PC-3 (cell line): ENCODE measurements around the gene TSGA10IP. TPM values are rescaled to one million over a fixed set of nuclear protein-coding genes. Genes with fewer than 3 reads are reported as not detected.

Experiments
- ATAC-seq: fragments of 200-7000 bp; cut with Tn5 transposase; 2 replicates; pipeline ENCODE4 v1.9.1; 2020; ENCODE audit warnings: mild to moderate bottlenecking, moderate library complexity
- BruUV-seq: library from RNA; stranded (reverse); fragments of 400-500 nt; replicated peaks from 2 replicates; lab custom pipeline; 2021; lab: Mats Ljungman, UMichigan
- CTCF ChIA-PET: fragments of 300-600 bp; sonication (Branson Sonifier 250); formaldehyde crosslinking; loops from one replicate; lab custom pipeline; 2022; ENCODE audit warnings: antibody characterized with exemption; lab: Charles Lee
- POLR2A ChIA-PET: fragments of 300-600 bp; sonication (Branson Sonifier 250); formaldehyde crosslinking; loops from one replicate; lab custom pipeline; 2022; ENCODE audit warnings: antibody characterized with exemption; ENCODE audit not compliant: unreplicated experiment; lab: Charles Lee
- DNase-seq: peaks from one replicate; pipeline ENCODE4 v3.0.0-alpha.2; 2015
- H2AFZ ChIP-seq: fragments of 300-600 bp; sonication (generic); 2 replicates; pipeline ENCODE4 v1.6.0; 2016; ENCODE audit warnings: antibody characterized with exemption, low read length
- H3F3A ChIP-seq: fragments of 300-600 bp; sonication (generic); one replicate; pipeline ENCODE4 v1.6.0; 2017; ENCODE audit warnings: antibody characterized with exemption, low read length, control low read depth, mild to moderate bottlenecking; ENCODE audit not compliant: unreplicated experiment
- H3K27ac ChIP-seq: fragments of 300-600 bp; sonication (generic); 2 replicates; pipeline ENCODE4 v1.5.1; 2016; ENCODE audit warnings: mild to moderate bottlenecking, low read length
- H3K27me3 ChIP-seq: fragments of 300-600 bp; sonication (generic); 2 replicates; pipeline ENCODE4 v1.6.1; 2016; ENCODE audit warnings: low read length, mixed read lengths
- H3K36me3 ChIP-seq: fragments of 300-600 bp; sonication (generic); 2 replicates; pipeline ENCODE4 v1.6.1; 2016; ENCODE audit warnings: low read depth, mixed run types, low read length, mixed read lengths
- H3K4me1 ChIP-seq: fragments of 300-600 bp; sonication (generic); 2 replicates; pipeline ENCODE4 v1.5.1; 2016; ENCODE audit warnings: low read length; ENCODE audit not compliant: insufficient read depth
- H3K4me2 ChIP-seq: fragments of 300-600 bp; sonication (generic); 2 replicates; pipeline ENCODE4 v1.6.0; 2016; ENCODE audit warnings: low read length
- H3K4me3 ChIP-seq: fragments of 300-600 bp; sonication (generic); 2 replicates; pipeline ENCODE4 v1.5.1; 2016; ENCODE audit warnings: mild to moderate bottlenecking, low read length, mixed read lengths
- H3K79me2 ChIP-seq: fragments of 300-600 bp; sonication (generic); 2 replicates; pipeline ENCODE4 v1.6.1; 2017; ENCODE audit warnings: low read length, mixed read lengths
- H3K9ac ChIP-seq: fragments of 300-600 bp; sonication (generic); 2 replicates; pipeline ENCODE4 v1.6.0; 2016; ENCODE audit warnings: mild to moderate bottlenecking, low read length
- H3K9me2 ChIP-seq: fragments of 300-600 bp; sonication (generic); replicated peaks from 2 replicates; pipeline ENCODE4 v1.6.1; 2016; ENCODE audit warnings: mixed run types, low read length, mixed read lengths
- H3K9me3 ChIP-seq: fragments of 300-600 bp; sonication (generic); 2 replicates; pipeline ENCODE4 v1.6.1; 2016; ENCODE audit warnings: low read length, mixed read lengths
- H4K20me1 ChIP-seq: fragments of 300-600 bp; sonication (generic); 2 replicates; pipeline ENCODE4 v1.6.1; 2016; ENCODE audit warnings: low read length, mixed read lengths
- CTCF ChIP-seq: fragments of 300-600 bp; sonication (generic); conservative IDR thresholded peaks from 2 replicates; pipeline ENCODE4 v1.5.1; 2017; ENCODE audit warnings: antibody characterized with exemption, low read depth, mild to moderate bottlenecking, low read length
- EZH2 ChIP-seq: fragments of 300-600 bp; sonication (generic); IDR thresholded peaks from one replicate; pipeline ENCODE4 v1.6.1; 2017; ENCODE audit warnings: antibody characterized with exemption, mild to moderate bottlenecking, low read length; ENCODE audit not compliant: unreplicated experiment
- EZH2phosphoT487 ChIP-seq: fragments of 300-600 bp; sonication (generic); IDR thresholded peaks from 2 replicates; pipeline ENCODE4 v1.6.1; 2018; ENCODE audit warnings: mild to moderate bottlenecking, antibody characterized with exemption, low read length, borderline replicate concordance
- intact Hi-C: fragments of 100-400 bp; cut with micrococcal nuclease; formaldehyde crosslinking; loops from 2 replicates; pipeline ENCODE4 v1.9.0; 2023
- total RNA-seq: library from RNA; depleted of rRNA; stranded (reverse); fragments of >200 nt; gene quantifications from 2 replicates; pipeline ENCODE4 v1.2.3, GENCODE V29; 2014

The TSGA10IP gene
- total RNA-seq, 1 experiment from 2014 or later: not detected

GRCh38 chr11:65922565-65922964 is 22.7 kb upstream of the TSGA10IP start:
- Histone ChIP-seq H3K27me3 (no peaks in the 10 kb centered on the region), H3K9me2 (no peaks in the 10 kb centered on the region), H3K4me2 (no peak overlapping the region), H3K36me3 (peaks cover 17% of the 10 kb centered on the region; the same call in 1 of the 2 replicates), H3F3A (peaks cover 3% of the 10 kb centered on the region), H3K79me2 (peaks cover 43% of the 10 kb centered on the region), H3K27ac (no peak overlapping the region), H3K9ac (no peak overlapping the region), H3K4me1 (peaks cover 16% of the 10 kb centered on the region), H3K4me3 (no peak overlapping the region), H3K9me3 (no peaks in the 10 kb centered on the region), H2AFZ (no peak overlapping the region), H4K20me1 (0 out of 2 replicates have a peak, but pooled peaks cover 6% of the 10 kb centered on the region)
- no TSS peak for BruUV-seq
- DNase-seq: no peak
- CTCF ChIA-PET: interaction anchor here (0.6 kb wide), 1 partner anchor 15 kb away, joined by 5 read pairs; no protein-coding TSS in a partner anchor
- intact Hi-C loops: no loop called here
- POLR2A ChIA-PET: no interaction called here
- ATAC-seq: no peak
- TF ChIP-seq EZH2phosphoT487 (no peak), EZH2 (no peak), CTCF (no peak)

- CTCF ChIA-PET: interaction anchor here (0.6 kb wide), 1 partner anchor 29 kb away, joined by 5 read pairs; no protein-coding TSS in a partner anchor
- intact Hi-C loops: no loop called here
- H2AFZ ChIP-seq: no peak overlapping the region
- DNase-seq (no peak), ATAC-seq (no peak)
- no TSS peak for BruUV-seq
- H3K4me1 ChIP-seq: peaks cover 7% of the 10 kb centered on the region
- H3K4me2 ChIP-seq: no peak overlapping the region
- H3K9me3 ChIP-seq: no peaks in the 10 kb centered on the region
- H3F3A ChIP-seq: peaks cover 3% of the 10 kb centered on the region
- H3K4me3 ChIP-seq: no peak overlapping the region
- no peak overlapping the region for H3K27ac ChIP-seq
- H3K9me2 ChIP-seq: no peaks in the 10 kb centered on the region
- TF ChIP-seq EZH2phosphoT487 (no peak), CTCF (no peak), EZH2 (no peak)
- H3K79me2 ChIP-seq: peaks cover 19% of the 10 kb centered on the region
- POLR2A ChIA-PET: no interaction called here
- 0 out of 2 replicates have a peak, but pooled peaks cover 6% of the 10 kb centered on the region for H4K20me1 ChIP-seq
- H3K9ac ChIP-seq: no peak overlapping the region
- H3K27me3 ChIP-seq: no peaks in the 10 kb centered on the region
- peaks cover 17% of the 10 kb centered on the region; the same call in 1 of the 2 replicates for H3K36me3 ChIP-seq
These were observed 19.9 kb upstream of the TSGA10IP start for GRCh38 chr11:65925397-65925796.

GRCh38 chr11:65927904-65928397 is 17.3 kb upstream of the TSGA10IP start:
- DNase-seq: no peak
- no peaks in the 10 kb centered on the region for H3K27me3 ChIP-seq
- no peak overlapping the region for H3K4me3 ChIP-seq
- CTCF ChIA-PET: no interaction called here
- H3K9me2 ChIP-seq: no peaks in the 10 kb centered on the region
- H3K9ac ChIP-seq: no peak overlapping the region
- no peaks in the 10 kb centered on the region for H3K9me3 ChIP-seq
- no TSS peak for BruUV-seq
- no peaks in the 10 kb centered on the region for H3K79me2 ChIP-seq
- H2AFZ ChIP-seq: no peak overlapping the region
- H4K20me1 ChIP-seq: no peaks in the 10 kb centered on the region
- POLR2A ChIA-PET: interaction anchor here (0.6 kb wide), 1 partner anchor 78 kb away, joined by 7 read pairs; no protein-coding TSS in a partner anchor
- intact Hi-C loops: no loop called here
- H3K36me3 ChIP-seq: peaks cover 5% of the 10 kb centered on the region; the same call in 1 of the 2 replicates
- no peak overlapping the region for H3K4me2 ChIP-seq
- no peak overlapping the region for H3K27ac ChIP-seq
- no peaks in the 10 kb centered on the region for H3K4me1 ChIP-seq
- H3F3A ChIP-seq: no peaks in the 10 kb centered on the region
- TF ChIP-seq EZH2 (no peak), EZH2phosphoT487 (no peak)
- ATAC-seq: no peak; the same call in 1 of the 2 replicates
